ENCODE data around the gene GFOD1. TPM values are rescaled to one million over a fixed set of nuclear protein-coding genes. Genes with fewer than 3 reads are reported as not detected.

The GFOD1 gene
- total RNA-seq, 1 experiment from 2014 or later, result 8.8 TPM

DNA sequence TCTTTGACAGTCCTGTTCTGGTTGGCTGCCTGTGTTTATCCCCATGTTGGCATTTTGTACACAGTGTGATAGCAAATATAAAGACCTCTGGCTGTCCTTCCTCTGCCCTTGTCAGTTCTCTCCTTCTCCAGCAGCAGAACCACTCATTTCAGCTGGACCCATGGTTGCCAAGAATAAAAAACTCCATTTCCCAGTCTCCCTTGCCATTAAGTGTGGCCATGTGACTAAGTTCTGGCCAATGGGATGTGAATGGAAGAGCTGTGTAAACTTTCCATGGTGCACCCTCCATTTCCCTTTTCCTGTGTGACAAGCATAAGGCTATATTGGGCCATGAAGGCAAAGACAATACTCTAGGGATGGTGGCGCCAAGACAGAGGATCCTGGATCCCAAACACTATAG lies 80.6 kb downstream of the GFOD1 start:
- DNase-seq (ENCODE audit: low spot score), result peak; percentile 20
- Histone ChIP-seq H3K36me3 (ENCODE audit: insufficient read depth, low read length, poor library complexity, severe bottlenecking) (no peaks in the 10 kb centered on the region), H3K27me3 (replicated peaks; ENCODE audit: insufficient read depth, low read depth, low read length, poor library complexity) (no peaks in the 10 kb centered on the region), H3K27ac (ENCODE audit: low read depth, low read length, poor library complexity, severe bottlenecking) (no peak overlapping the region), H3K4me1 (ENCODE audit: insufficient read depth, low read length, poor library complexity, severe bottlenecking) (peaks cover 5% of the 10 kb centered on the region), H3K4me3 (ENCODE audit: low read depth, low read length, poor library complexity, severe bottlenecking) (no peak overlapping the region), H3K9me3 (ENCODE audit: low read depth, low read length, poor library complexity, severe bottlenecking) (no peaks in the 10 kb centered on the region)
- CTCF ChIA-PET, result no interaction called here
- TF ChIP-seq CTCF (conservative IDR thresholded peaks at IDR 0.05; ENCODE audit: low read depth, low read length) (no peak), EZH2 (IDR thresholded peaks at IDR 0.05; ENCODE audit: borderline replicate concordance, low read depth, low read length, poor library complexity, severe bottlenecking) (no peak)
- POLR2A ChIA-PET (ENCODE audit: low non-redundant PET), result interaction anchor here (0.7 kb wide), 1 partner anchor 719 kb away, joined by 3 read pairs; no protein-coding TSS in a partner anchor
- BruUV-seq (replicated peaks), result no TSS peak
- intact Hi-C loops (cut with micrococcal nuclease; ENCODE audit: unreplicated experiment), result no loop called here

DNA sequence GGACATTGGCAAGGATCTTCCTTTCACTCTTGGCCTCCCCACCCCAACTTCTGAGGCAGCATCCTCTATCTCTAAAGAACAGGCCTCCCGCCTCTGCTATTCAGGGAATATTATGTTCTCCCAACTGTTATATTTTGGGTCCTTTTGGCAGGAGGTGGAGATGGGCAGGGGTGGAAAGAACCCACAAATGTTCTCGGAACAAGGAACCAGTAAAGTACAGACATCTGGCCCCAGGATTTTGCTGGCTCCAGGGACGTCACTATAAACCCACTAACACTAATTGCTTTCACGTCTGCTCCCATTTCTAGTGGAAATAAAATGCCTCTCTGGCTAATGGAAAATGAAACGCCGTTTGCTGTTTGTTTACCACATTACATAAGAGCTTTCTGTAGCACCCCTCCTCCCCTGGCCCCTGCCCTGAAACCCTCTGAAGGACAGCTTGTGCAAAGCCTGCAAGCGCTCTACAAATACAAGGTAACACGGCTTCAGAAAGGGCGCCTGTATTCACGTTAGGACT lies 81.4 kb downstream of the GFOD1 start:
- no peak for DNase-seq (ENCODE audit: low spot score)
- Histone ChIP-seq H3K4me3 (ENCODE audit: low read depth, low read length, poor library complexity, severe bottlenecking) (no peak overlapping the region), H3K27me3 (replicated peaks; ENCODE audit: insufficient read depth, low read depth, low read length, poor library complexity) (no peaks in the 10 kb centered on the region), H3K27ac (ENCODE audit: low read depth, low read length, poor library complexity, severe bottlenecking) (no peak overlapping the region), H3K9me3 (ENCODE audit: low read depth, low read length, poor library complexity, severe bottlenecking) (no peaks in the 10 kb centered on the region), H3K36me3 (ENCODE audit: insufficient read depth, low read length, poor library complexity, severe bottlenecking) (no peaks in the 10 kb centered on the region), H3K4me1 (ENCODE audit: insufficient read depth, low read length, poor library complexity, severe bottlenecking) (peaks cover 5% of the 10 kb centered on the region)
- ChIA-PET POLR2A (ENCODE audit: low non-redundant PET) (interaction anchor here (0.7 kb wide), 1 partner anchor 720 kb away, joined by 3 read pairs; no protein-coding TSS in a partner anchor), CTCF (no interaction called here)
- BruUV-seq (replicated peaks), result no TSS peak
- TF ChIP-seq EZH2 (IDR thresholded peaks at IDR 0.05; ENCODE audit: borderline replicate concordance, low read depth, low read length, poor library complexity, severe bottlenecking) (no peak), CTCF (conservative IDR thresholded peaks at IDR 0.05; ENCODE audit: low read depth, low read length) (no peak)
- intact Hi-C loops (cut with micrococcal nuclease; ENCODE audit: unreplicated experiment), result no loop called here

- H3K4me1 ChIP-seq (ENCODE audit: insufficient read depth, low read length, poor library complexity, severe bottlenecking), result peaks cover 5% of the 10 kb centered on the region
- no peak for DNase-seq (ENCODE audit: low spot score)
- no peaks in the 10 kb centered on the region for H3K9me3 ChIP-seq (ENCODE audit: low read depth, low read length, poor library complexity, severe bottlenecking)
- TF ChIP-seq CTCF (conservative IDR thresholded peaks at IDR 0.05; ENCODE audit: low read depth, low read length) (no peak), EZH2 (IDR thresholded peaks at IDR 0.05; ENCODE audit: borderline replicate concordance, low read depth, low read length, poor library complexity, severe bottlenecking) (no peak)
- POLR2A ChIA-PET (ENCODE audit: low non-redundant PET), result interaction anchor here (0.6 kb wide), 1 partner anchor 58 kb away, joined by 3 read pairs; no protein-coding TSS in a partner anchor
- intact Hi-C loops (cut with micrococcal nuclease; ENCODE audit: unreplicated experiment), result no loop called here
- H3K36me3 ChIP-seq (ENCODE audit: insufficient read depth, low read length, poor library complexity, severe bottlenecking), result no peaks in the 10 kb centered on the region
- H3K4me3 ChIP-seq (ENCODE audit: low read depth, low read length, poor library complexity, severe bottlenecking), result no peak overlapping the region
- CTCF ChIA-PET, result no interaction called here
- no TSS peak for BruUV-seq (replicated peaks)
- no peak overlapping the region for H3K27ac ChIP-seq (ENCODE audit: low read depth, low read length, poor library complexity, severe bottlenecking)
- H3K27me3 ChIP-seq (replicated peaks; ENCODE audit: insufficient read depth, low read depth, low read length, poor library complexity), result no peaks in the 10 kb centered on the region
Observed at GRCh38 chr6:13404892-13405254, 82.5 kb downstream of the GFOD1 start.
